NCI-H460 (cell line): ENCODE results near the gene ACER3. TPM values are rescaled to one million over a fixed set of nuclear protein-coding genes. Genes with fewer than 3 reads are reported as not detected.
"Not testable (repeated sequence)": the region's sequence is repeated elsewhere in the genome, so short reads cannot be mapped to it uniquely, and the experiment has no call there.

Experiments used
- DNase-seq: peaks from one replicate; pipeline ENCODE4 v3.0.0-alpha.2; 2016; ENCODE audit warnings: low read depth; ENCODE audit errors: extremely low read depth
- total RNA-seq: library from RNA; depleted of rRNA; stranded (reverse); fragments of >200 nt; shearing (Covaris generic); gene quantifications from 2 replicates; pipeline ENCODE4 v1.2.3, GENCODE V29; 2014

Gene ACER3
- total RNA-seq, 1 experiment from 2014 or later, result 14.6 TPM

DNA sequence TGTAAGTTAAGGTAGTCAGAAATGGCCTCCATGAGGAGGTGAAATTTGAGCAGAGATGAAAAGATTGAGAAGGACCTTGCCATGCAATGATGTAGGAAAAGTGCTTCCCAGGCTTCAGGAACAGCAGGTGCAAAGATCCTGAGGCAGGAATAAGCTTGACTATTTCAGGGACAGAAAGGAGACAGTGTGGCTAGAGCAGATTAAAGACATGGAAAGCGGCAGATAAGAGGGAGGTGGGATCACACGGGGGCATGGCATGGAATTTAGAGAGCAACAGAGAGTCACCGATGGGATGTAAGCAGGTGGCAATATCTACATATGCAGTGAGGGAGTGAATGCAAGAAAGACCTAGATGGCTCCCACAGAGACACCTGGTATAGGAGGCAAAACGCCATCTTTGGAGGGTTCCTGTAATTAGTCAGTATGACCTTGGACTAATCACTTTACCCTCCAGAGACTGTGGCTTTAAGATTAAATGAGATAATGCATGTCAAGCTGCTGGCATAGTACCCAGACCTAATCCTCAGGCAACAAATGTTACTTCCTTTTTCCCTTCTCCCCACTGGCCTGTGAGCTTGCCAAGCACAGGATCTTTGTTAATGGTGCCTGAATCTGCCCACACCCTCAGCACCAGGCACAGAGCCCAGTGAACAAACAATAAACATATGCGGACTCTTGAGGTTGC, 24.6 kb upstream of the ACER3 start:
- peak; percentile 31 for DNase-seq

DNA sequence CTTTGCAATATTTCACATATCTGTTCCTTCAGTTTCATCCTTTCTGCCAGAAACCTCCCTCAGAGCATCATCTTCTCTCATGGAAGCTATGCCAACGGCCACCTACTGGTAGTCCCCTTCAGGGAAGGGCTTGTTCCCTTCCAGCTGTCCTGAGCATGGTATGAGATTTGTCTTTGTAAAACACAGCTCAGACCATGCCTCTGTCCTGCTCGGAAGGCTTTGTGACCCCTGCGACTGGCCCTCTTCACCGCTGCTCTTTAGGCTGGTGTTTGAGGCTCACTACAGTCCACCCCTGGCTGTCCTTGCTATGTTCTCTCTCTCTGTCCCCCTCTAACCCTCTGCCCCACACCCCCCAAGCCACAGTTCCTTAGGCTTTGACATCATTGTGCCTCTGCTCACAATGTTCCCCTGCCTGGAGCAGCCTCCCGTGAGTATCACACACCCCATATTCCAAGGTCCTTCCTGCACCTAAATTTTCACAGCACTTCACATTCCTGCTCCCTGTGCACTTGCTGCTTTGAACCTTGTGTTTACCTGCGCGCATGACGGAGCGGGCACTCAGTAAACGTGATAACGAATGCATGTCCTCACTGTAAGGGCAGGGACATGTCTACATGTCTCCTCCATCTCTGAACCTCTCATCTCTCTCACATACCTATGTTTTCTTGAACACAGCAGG, 24.0 kb upstream of the ACER3 start:
- no peak for DNase-seq

DNA sequence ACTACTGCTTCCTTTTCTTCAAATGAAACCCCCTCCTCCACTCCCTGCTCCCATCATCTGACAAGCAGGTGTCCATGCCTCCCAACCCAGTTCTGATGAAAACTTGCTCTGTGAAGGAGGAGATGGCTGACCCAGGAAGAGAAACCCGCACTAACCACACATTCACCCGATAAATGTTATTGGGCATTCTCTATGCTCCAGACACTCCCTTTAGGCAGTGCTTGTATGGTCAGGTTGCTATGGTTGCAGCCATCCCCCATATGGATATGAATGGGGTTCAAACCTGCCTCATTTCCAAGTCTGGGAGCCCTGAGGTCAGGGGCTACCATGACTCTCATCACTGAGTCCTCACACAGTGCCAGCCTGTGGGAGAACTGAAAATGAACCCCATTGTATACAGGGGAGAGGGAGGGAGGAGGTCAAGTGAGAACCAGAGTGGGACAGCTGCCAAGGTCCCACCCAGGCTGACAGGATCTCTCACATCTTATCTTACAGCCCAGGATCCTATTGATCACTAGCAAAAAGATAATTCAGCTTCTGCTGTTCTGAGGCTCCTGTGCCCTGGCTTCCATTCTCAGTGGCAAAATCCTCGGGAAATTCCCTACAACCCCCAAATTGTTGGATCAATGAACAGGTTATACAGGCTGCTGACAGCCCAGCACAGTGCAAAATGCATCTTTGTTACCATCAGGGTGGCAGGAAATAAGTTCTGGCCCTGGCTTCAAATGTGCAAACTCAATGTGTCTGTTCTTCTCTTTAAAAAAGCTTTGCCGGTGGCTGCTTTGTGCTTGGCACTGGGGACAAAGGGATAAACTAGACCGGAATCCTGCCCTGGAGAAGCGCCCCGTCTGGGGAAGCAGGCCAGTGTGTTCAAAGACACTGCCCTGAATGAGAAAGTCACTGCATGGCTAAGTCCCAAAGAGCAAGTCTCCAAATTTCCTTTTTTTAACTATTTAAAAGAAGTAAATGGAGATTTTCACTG, 22.7 kb upstream of the ACER3 start:
- DNase-seq, result no peak

DNA sequence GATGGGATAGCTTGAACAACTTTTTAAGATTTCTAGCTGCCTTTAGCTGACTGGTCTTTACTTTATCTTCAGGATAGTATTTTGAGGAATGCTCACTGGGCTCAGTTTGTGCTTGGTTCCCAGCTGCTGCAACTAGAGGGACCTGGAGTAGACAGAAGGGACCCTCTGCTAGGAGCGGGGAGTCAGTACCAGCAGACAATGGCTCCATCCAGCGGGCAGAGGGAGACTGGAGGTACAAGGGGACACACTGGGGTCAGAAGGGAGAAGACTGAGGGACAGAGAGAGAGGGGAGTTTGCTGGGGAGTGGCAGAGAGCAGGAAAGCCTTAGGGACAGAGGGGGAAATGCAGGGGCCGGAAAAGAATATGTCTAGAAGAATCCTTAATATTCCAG, 22.0 kb upstream of the ACER3 start:
- peak; percentile 45 for DNase-seq

DNA sequence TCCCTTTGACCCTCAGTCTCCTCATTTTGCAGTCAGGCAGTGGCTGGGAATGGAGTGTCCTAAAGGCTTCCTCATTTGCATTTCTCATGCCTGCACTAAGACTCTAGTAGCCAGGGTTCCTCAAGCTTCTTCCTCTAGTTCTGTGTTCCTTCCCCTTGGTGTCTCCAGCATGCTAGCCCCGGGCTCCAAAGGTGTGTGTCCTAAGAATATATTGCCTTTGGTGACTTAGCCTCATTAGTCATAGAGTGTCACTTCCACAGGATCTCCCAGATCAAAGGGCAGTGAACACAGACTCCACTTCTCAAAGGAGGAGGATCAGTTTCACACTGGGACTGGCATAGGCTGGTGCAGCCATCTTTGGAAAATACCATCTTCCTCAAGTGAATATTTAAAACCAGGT, 21.4 kb upstream of the ACER3 start:
- no peak for DNase-seq

DNA sequence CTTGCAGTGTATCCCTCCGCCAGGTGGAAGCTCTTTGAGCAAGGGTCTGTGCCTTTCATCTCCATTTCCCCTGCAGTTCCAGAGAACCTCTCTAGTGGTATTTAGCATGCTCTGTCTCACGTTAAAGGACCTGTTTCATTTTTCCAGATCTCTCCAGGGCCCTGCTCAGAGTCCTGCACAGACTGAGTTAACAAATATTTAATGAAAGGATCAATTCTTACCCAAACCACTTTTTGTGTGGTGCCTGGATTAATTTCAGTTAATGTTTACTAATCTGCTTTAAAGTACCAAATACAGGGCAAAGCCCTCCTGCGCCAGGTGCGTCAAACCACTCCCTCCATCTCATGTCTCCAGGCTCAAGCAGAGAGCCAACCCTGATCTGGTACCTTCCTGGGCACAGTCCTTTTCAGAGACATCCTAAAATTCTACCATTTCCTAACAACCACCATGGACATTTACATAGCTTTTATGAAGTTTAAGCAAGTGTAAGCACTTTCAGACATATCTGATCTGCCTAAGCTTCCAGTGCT, 18.7 kb upstream of the ACER3 start:
- no peak for DNase-seq

DNA sequence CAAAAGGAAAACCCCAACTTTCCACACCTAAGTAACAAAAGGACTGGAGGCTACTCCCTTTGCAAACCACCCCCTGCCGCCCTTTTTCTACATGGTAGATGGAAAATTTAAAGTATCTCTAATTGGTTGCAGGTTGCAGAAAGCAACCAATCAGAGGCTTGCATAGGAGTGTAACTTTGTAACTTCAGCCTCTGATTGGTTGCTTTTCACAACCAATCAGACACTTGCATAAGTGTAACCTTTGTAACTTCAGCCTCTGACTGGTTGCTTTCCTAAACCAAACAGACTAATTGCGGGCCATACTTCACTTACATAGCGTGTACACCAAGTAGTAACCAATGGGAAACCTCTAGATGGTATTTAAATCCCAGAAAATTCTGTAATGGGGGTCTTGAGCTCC, 16.8 kb upstream of the ACER3 start:
- no peak for DNase-seq

DNA sequence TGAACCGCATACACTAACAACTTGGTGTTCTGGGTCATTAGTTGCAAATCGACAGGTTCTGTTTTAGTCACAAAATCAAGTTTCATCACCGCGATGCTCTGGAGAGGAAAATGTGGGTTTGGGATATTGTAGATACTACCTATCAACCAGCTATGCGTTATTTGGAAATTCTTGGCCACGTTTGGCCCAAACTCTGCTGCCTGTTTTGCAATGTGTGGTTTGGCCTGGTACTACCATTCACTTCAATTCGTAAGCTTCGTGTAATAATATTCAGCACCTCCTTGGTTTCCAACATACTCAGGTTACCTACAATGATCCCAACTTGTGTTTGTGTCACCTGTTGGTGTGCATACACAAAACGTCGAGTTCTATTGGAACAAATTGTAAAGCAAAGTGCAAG, 16.2 kb upstream of the ACER3 start:
- no peak for DNase-seq

DNA sequence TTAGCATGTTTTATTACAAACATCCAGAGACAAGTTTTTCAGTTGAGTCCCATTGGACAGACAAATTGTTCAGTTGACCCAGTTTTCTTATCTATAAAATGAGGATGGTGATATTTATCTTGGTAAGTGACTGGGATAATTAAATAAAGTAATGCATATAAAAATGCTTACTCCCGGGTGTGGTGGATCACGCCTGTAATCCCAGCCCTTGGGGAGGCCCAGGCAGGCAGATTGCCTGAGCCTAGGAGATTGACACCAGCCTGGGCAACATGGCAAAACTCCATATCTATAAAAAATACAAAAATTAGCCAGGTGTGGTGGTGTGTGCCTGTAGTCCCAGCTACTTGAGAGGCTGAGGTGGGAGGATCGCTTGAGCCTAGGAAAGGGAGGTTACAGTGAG, 15.6 kb upstream of the ACER3 start:
- DNase-seq, result no peak

DNA sequence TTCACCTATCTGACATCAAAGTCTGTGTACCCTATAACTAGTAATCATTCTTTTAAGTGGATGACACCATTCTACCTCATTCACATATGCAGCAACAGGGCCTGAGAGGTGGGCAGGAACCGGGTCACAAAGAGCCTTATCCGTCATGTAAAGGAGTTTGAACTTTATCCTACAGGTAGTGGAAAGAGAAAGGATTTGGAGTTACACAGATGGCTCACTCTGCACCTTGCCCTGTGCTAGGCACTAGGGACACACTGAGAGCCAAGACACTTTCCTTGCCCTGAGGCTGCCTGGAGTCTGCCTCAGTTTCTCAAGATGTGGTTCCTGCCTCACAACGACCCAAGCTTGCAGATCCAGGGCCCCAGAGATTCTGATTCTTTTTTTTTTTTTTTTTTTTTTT, 14.3 kb upstream of the ACER3 start:
- no peak for DNase-seq

DNA sequence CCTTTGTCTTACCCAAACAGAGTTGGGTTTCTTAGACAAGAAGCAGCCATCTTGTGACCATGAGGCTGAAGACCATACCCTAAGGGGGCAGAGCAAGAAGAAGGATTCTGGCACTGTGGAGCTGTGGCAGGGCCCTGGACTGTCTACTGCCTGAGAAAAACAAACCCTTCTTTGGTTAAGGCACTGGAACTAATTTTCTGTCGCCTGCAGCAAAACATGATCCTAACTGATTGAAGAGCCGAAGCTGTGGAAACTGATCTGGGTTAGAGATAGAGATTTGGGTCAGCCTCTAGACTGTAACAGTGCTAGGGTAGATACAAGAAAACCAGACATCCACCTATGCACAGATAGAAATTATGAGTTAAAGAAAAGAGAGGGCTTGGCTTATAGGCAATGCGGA, 11.3 kb upstream of the ACER3 start:
- no peak for DNase-seq

DNA sequence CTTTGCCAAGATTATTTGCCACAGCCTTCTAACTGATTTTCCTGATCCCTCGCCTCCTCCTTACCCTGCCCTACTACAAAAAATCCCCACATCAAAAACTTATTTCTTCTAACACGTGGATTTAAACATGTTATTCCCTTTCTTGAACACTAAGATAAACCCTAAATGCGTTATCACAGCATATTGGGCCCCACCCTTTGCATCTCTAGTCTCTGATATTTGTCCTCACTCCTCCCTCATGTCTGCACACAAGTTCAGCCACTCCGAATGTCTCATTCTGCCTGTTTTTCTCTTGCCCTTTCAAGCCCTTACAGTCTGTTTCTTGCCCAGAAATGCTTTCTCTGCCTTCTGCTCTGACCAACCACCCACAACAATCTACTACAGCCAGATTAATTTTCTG, 10.6 kb upstream of the ACER3 start:
- no peak for DNase-seq

DNA sequence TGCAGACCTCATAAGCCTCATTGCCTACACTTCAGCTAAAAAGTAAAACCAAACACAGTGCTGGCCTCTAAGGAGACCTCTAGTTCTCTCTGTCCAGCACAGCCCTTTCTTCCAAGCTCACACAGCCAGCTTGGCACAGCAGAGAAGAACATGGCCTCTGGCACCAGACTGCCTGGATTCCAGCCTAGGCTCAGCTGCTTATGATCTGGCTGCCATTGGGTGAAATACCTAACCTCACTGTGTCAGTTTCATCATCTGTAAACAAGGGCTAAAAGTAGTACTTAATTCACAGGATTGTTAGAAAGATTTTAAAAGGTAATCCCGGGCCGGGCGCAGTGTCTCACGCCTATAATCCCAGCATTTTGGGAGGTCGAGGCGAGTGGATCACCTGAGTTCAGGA, 9.9 kb upstream of the ACER3 start:
- no peak for DNase-seq

DNA sequence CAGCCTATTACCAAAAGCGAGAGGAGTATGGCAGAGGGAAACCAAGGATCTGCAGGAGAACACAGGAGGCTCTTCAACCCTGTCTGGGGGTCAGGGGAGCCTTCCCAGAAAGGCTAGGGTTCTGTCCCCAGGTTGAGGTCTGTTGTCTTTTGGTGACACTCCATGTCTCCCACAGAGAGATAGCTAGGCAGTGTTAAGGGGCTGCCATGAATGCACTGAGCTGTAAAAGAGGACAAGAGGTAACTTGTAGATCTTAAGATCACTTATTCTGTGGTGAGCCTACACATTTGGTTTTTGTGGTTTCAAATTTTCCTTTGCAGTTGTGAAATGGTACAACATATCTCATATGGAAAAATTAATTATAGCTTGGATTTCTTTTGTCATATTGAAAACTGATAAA, 6.0 kb upstream of the ACER3 start:
- no peak for DNase-seq

DNA sequence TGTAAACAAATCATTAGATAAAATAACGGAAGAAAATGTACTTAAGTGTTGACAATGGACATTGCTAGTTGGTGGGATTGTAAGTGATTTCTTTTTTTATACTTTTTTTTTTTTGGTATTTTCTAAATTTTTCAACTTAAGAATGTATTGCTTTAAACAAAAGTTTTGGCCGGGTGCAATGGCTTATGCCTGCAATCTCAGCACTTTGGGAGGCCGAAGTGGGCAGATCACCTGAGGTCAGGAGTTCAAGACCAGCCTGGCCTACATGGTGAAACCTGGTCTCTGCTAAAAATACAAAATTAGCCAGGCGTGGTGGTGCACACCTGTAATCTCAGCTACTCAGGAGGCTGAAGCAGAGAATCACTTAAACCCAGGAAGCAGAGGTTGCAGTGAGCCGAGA, 5.0 kb upstream of the ACER3 start:
- not testable (repeated sequence) for DNase-seq

DNA sequence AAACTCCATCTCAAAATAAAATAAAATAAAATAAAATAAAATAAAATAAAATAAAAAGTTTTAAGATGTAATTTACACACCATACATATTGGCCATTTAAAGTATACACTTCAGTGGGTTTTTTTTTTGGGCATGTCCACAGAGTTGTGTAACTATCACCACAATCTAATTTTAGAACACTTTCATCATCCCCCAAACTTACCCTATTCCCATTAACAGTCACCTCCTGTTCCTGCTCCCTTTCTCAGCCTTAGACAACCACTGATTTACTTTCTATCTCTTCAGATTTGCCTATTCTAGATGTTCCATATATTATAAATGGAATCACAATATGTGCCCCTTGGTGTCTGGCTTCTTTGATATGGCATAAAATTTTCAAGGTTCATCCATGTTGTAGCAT, 4.6 kb upstream of the ACER3 start:
- no peak for DNase-seq

DNA sequence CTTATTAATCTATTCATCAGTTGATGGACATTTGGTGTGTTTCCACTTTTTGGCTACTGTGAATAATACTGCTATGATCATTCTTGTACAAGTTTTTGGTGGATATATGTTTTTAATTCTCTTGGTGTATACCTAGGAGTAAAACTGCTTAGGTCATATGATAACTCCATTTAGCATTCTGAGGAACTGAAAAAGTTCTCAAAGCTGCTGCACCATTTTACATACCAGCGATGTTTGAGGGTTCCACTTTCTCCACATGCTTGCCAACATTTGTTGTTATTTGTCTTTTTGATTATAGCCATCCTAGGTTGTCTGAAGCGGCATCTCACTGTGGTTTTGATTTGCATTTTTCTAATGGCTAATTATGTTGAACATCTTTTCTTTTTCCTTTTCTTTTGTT, 4.1 kb upstream of the ACER3 start:
- DNase-seq, result no peak

DNA sequence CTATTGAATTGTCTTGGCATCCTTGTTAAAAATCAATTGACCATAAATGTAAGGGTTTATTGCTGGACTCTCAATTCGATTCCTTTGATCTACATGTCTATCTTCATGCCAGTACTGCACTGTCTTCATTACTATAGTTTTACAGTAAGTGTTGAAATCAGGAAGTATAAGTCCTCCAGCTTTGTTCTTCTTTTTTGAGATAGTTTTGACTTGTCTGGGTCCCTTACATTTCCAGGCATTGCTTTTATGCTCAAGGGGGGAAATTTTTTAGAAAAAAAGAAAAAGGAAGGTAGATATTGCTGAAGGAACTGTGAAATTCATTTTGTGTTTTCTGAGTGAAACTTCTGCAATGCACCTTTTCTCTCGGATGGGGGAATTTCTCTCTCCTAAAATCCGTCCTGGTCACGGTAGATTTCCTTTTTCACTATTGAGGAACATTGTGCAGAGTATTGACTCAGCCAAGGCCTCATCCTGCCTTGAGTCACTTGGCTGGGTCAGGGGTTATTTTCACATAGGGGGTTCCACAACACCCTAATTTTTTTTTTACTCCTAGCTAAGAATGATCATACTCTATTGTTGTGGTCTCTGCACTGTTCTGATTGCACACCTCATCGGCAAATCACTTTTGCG, 2.8 kb upstream of the ACER3 start:
- DNase-seq, result no peak

DNA sequence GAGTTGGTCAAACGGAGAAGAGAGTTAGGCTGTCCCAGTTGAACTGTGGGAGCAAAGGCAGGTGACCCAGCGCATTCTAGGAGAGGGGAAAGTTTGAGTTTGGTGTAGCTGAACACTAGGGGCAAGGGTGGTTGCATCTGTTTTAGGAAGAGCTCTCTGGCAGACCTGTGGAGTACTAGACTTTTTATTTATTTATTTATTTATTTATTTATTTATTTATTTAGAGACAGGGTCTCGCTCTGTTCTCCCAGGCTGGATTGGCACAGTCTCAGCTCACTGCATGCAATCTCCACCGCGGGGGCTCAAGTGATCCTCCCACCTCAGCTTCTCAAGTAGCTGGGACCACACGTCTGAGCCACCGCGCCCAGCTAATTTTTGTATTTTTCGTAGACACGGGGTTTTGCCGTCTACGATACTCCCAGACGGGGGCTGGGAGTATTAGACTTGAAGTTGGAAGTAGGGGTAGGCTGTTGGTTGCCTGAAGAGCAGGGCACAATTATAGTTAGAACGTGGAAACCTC, 950 bp upstream of the ACER3 start:
- no peak for DNase-seq

DNA sequence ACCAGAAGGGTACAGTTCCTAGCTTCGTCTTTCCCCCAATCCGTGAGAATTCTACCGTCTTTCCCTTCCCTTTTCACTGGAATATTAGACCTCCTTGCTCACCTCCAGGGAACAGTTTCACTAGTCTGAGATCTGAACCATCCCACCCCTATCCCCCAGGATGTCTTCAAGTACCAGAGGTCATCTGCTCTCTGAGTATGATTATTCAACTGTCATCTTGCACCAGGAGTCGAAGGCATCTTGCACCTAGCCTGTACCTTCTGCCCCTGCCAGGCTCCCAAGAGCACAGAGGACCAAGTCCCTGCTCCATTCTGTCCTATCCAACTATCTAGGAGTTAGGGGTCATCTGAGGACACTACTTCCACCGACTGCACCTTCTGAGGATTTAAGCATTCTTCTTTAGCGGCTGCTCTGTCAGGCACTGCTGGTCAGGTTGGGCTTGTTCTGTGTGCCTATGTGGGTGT, 804 bp downstream of the ACER3 start:
- DNase-seq, result no peak
